ENCODE measurements around the gene SORCS3. TPM values are rescaled to one million over a fixed set of nuclear protein-coding genes. Genes with fewer than 3 reads are reported as not detected.

Gene SORCS3
- total RNA-seq, 4 donors from 2014 or later, result not detected

GRCh38 chr10:105010411-105011121 is 369.5 kb downstream of the SORCS3 start:
- no peaks in the 10 kb centered on the region for H3K36me3 ChIP-seq
- WGBS, 2 donors, result 52 to 65% methylated on average over 2 of the region's 2 CpGs
- no peak overlapping the region for H3K27ac ChIP-seq
- DNase-seq, result no peak
- H3K4me3 ChIP-seq, result no peak overlapping the region
- H3K27me3 ChIP-seq, result no peaks in the 10 kb centered on the region
- no peaks in the 10 kb centered on the region for H3K4me1 ChIP-seq
- H3K9me3 ChIP-seq, result no peaks in the 10 kb centered on the region
- intact Hi-C loops (cut with DNase I), result no loop called here
- no peak for TF ChIP-seq POLR2A (IDR thresholded peaks at IDR 0.05)
- TF ChIP-seq, protein P1, sequence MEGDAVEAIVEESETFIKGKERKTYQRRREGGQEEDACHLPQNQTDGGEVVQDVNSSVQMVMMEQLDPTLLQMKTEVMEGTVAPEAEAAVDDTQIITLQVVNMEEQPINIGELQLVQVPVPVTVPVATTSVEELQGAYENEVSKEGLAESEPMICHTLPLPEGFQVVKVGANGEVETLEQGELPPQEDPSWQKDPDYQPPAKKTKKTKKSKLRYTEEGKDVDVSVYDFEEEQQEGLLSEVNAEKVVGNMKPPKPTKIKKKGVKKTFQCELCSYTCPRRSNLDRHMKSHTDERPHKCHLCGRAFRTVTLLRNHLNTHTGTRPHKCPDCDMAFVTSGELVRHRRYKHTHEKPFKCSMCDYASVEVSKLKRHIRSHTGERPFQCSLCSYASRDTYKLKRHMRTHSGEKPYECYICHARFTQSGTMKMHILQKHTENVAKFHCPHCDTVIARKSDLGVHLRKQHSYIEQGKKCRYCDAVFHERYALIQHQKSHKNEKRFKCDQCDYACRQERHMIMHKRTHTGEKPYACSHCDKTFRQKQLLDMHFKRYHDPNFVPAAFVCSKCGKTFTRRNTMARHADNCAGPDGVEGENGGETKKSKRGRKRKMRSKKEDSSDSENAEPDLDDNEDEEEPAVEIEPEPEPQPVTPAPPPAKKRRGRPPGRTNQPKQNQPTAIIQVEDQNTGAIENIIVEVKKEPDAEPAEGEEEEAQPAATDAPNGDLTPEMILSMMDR (IDR thresholded peaks at IDR 0.05), result no peak

GRCh38 chr10:105017116-105017515 is 376.0 kb downstream of the SORCS3 start:
- Histone ChIP-seq H3K27ac (no peak overlapping the region), H3K27me3 (no peaks in the 10 kb centered on the region)
- DNase-seq, result no peak

DNA sequence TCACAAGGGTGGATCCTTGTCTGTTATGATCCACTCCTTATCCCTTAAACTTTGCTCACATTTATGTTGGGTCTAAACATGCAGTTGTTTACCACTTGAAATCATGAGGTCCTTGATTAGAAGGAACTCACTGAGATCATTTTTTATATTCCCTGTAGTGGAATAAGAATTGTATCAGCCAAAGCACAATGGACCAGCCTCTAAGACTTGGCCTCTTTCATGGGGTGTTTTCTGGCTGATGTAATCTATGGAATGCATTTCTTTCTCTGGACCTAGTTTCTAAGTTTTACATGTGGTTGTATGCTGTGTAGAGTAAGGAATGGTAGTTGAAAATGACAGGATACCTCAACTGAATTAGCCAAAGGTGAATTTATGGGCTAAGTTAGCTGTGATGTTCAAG is 376.6 kb downstream of the SORCS3 start:
- Histone ChIP-seq H3K36me3 (no peaks in the 10 kb centered on the region), H3K9me3 (no peaks in the 10 kb centered on the region), H3K4me1 (no peaks in the 10 kb centered on the region), H3K4me3 (no peak overlapping the region), H3K27ac (no peak overlapping the region), H3K27me3 (no peaks in the 10 kb centered on the region)
- intact Hi-C loops (cut with DNase I), result no loop called here
- no peak for TF ChIP-seq POLR2A (IDR thresholded peaks at IDR 0.05)
- TF ChIP-seq, protein P1 (IDR thresholded peaks at IDR 0.05), result no peak
- no peak for DNase-seq

More at GRCh38 chr10:105017116-105017515, 376.0 kb downstream of the SORCS3 start:
- TF ChIP-seq, protein P1 (IDR thresholded peaks at IDR 0.05), result no peak
- TF ChIP-seq POLR2A (IDR thresholded peaks at IDR 0.05), result no peak
- H3K9me3 ChIP-seq, result no peaks in the 10 kb centered on the region
- no peaks in the 10 kb centered on the region for H3K4me1 ChIP-seq
- no peak overlapping the region for H3K4me3 ChIP-seq
- 36 to 73% methylated on average over 2 of the region's 2 CpGs for WGBS, 2 donors
- H3K36me3 ChIP-seq, result no peaks in the 10 kb centered on the region
- intact Hi-C loops (cut with DNase I), result no loop called here

GRCh38 chr10:105023211-105024111 is 382.4 kb downstream of the SORCS3 start:
- 29 to 31% methylated on average over 5 to 6 of the region's 6 CpGs for WGBS, 2 donors
- no peak for TF ChIP-seq POLR2A (IDR thresholded peaks at IDR 0.05)
- TF ChIP-seq, protein P1 (IDR thresholded peaks at IDR 0.05), result no peak
- Histone ChIP-seq H3K27ac (no peak overlapping the region), H3K36me3 (no peaks in the 10 kb centered on the region), H3K9me3 (no peaks in the 10 kb centered on the region), H3K27me3 (no peaks in the 10 kb centered on the region), H3K4me3 (no peak overlapping the region), H3K4me1 (no peaks in the 10 kb centered on the region)
- DNase-seq, result no peak
- intact Hi-C loops (cut with DNase I), result no loop called here

GRCh38 chr10:105024184-105024583 is 383.1 kb downstream of the SORCS3 start:
- Histone ChIP-seq H3K27me3 (no peaks in the 10 kb centered on the region), H3K9me3 (no peaks in the 10 kb centered on the region), H3K27ac (no peak overlapping the region), H3K4me3 (no peak overlapping the region), H3K36me3 (no peaks in the 10 kb centered on the region), H3K4me1 (no peaks in the 10 kb centered on the region)
- TF ChIP-seq, protein P1 (IDR thresholded peaks at IDR 0.05), result no peak
- TF ChIP-seq POLR2A (IDR thresholded peaks at IDR 0.05), result no peak
- DNase-seq, result no peak
- intact Hi-C loops (cut with DNase I), result no loop called here

Measured in esophagus squamous epithelium (tissue), 5 donors.